H1 (cell line): ENCODE results near the gene TLCD5. TPM values are rescaled to one million over a fixed set of nuclear protein-coding genes. Genes with fewer than 3 reads are reported as not detected.

Experiments
- CHD7 ChIP-seq: fragments of 300-600 bp; sonication (generic); IDR thresholded peaks from 2 replicates; pipeline ENCODE4 v1.7.1; 2012; ENCODE audit warnings: low read length, moderate library complexity, mild to moderate bottlenecking, inconsistent platforms; ENCODE audit not compliant: insufficient replicate concordance
- GTF2F1 ChIP-seq: IDR thresholded peaks from 2 replicates; pipeline ENCODE4 v1.6.1; 2012; ENCODE audit warnings: low read depth, low read length, improper control_type of control experiment, borderline replicate concordance
- JUND ChIP-seq: IDR thresholded peaks from 2 replicates; pipeline ENCODE4 v1.6.1; 2011; ENCODE audit warnings: mild to moderate bottlenecking, improper control_type of control experiment, low read length
- PHF8 ChIP-seq: fragments of 200-600 bp; sonication (generic); conservative IDR thresholded peaks from 2 replicates; pipeline ENCODE4 v1.7.1; 2012; ENCODE audit warnings: low read depth, mild to moderate bottlenecking, inconsistent platforms, low read length, moderate library complexity
- POLR2A ChIP-seq, 2 experiments: IDR thresholded peaks; 1 replicate in 1 of 2; 2 replicates in 1 of 2; pipeline ENCODE4 v1.6.1; 2011; ENCODE audit warnings: low read depth in 2 of 2, low read length in 2 of 2, mild to moderate bottlenecking in 2 of 2; ENCODE audit errors: control extremely low read depth in 1 of 2
- RAD21 ChIP-seq, 2 experiments: IDR thresholded peaks in 1 of 2; conservative IDR thresholded peaks in 1 of 2; 2 replicates each; pipeline ENCODE4 v1.6.1; 2011; ENCODE audit warnings: low read depth in 2 of 2, low read length in 2 of 2, improper control_type of control experiment in 1 of 2, inconsistent platforms in 1 of 2, mild to moderate bottlenecking in 1 of 2, moderate library complexity in 1 of 2
- RXRA ChIP-seq: IDR thresholded peaks from 2 replicates; pipeline ENCODE4 v1.6.1; 2011; ENCODE audit warnings: low read depth, mild to moderate bottlenecking, low read length, moderate library complexity; ENCODE audit not compliant: insufficient read depth
- SIX5 ChIP-seq: IDR thresholded peaks from 2 replicates; pipeline ENCODE4 v1.6.1; 2011; ENCODE audit warnings: mild to moderate bottlenecking, low read depth, low read length
- SP1 ChIP-seq: IDR thresholded peaks from 2 replicates; pipeline ENCODE4 v1.6.1; 2011; ENCODE audit warnings: low read depth, low read length
- TEAD4 ChIP-seq: IDR thresholded peaks from 2 replicates; pipeline ENCODE4 v1.6.1; 2012; ENCODE audit warnings: low read depth, low read length, inconsistent platforms, mixed read lengths
- polyA plus RNA-seq, 7 experiments: library from polyadenylated mRNA; depleted of rRNA in 3 of 7; stranded (reverse) in 5 of 7; unstranded in 2 of 7; fragments of >200 nt in 5 of 7; fragments of 200-250 nt in 2 of 7; gene quantifications; 1 replicate in 5 of 7; 2 replicates in 1 of 7; 4 replicates in 1 of 7; pipeline versions ENCODE4 v1.2.1 to v1.2.3, GENCODE V29; 2011 to 2013; ENCODE audit warnings: missing spikeins in 2 of 7, mixed read lengths in 2 of 7
- total RNA-seq: library from RNA; stranded (reverse); fragmentation: NEBNext Ultra II Directional; extraction: Animal tissue kit (Norgen Biotek cat#: 25700); gene quantifications from 2 replicates; pipeline ENCODE4 v1.2.1, GENCODE V29; 2021

TLCD5 gene
- total and polyA plus RNA-seq, 2 of the 8 experiments (the other 6 are each of a cell fraction or from before 2014, with no cell fraction given) = 9.5 to 10.1 TPM

GRCh38 chr11:120306519-120307242 is 18.4 kb upstream of the TLCD5 start (continued):
- TF ChIP-seq CHD7 (no peak), PHF8 (no peak), GTF2F1 (no peak), SIX5 (no peak), TEAD4 (no peak), POLR2A (IDR thresholded peaks at IDR 0.05; ENCODE audit: control extremely low read depth in 1 of 2, low read depth in 2 of 2, low read length in 2 of 2) (no peak), RAD21 (IDR thresholded peaks at IDR 0.05 in 1 of 2, conservative IDR thresholded peaks at IDR 0.05 in 1 of 2; ENCODE audit: low read depth in 2 of 2, low read length in 2 of 2) (peak; percentile 8 to 27; a peak in 3 of 4 replicates), RXRA (no peak), SP1 (no peak), JUND (no peak)
